Sigmoid colon (tissue), 4 donors: Measurements from ENCODE around the gene MAPK8IP3.

Experiments
- CTCF ChIP-seq, 4 experiments: fragments of 450-650 bp in 3 of 4; fragments of 200-600 bp in 1 of 4; IDR thresholded peaks; one replicate each; pipeline ENCODE4 v1.5.1; 2016 to 2019; ENCODE audit warnings: antibody characterized with exemption in 4 of 4, mild to moderate bottlenecking in 3 of 4, moderate library complexity in 2 of 4
- EP300 ChIP-seq, 4 donors: sonication (generic); formaldehyde crosslinking; IDR thresholded peaks; one replicate each; pipeline ENCODE4 v1.6.1; 2017; ENCODE audit warnings: antibody characterized with exemption in 4 of 4
- POLR2A ChIP-seq, 2 donors: fragments of 450-650 bp; IDR thresholded peaks; one replicate each; pipeline ENCODE4 v1.6.1; 2016; ENCODE audit warnings: antibody characterized with exemption in 2 of 2, mild to moderate bottlenecking in 2 of 2, moderate library complexity in 2 of 2
- POLR2AphosphoS5 ChIP-seq, 4 donors: sonication (generic); formaldehyde crosslinking; IDR thresholded peaks; one replicate each; pipeline ENCODE4 v1.6.1; 2017; ENCODE audit warnings: antibody characterized with exemption in 4 of 4

- TF ChIP-seq CTCF (IDR thresholded peaks at IDR 0.05), result no peak
- TF ChIP-seq POLR2A (IDR thresholded peaks at IDR 0.05), result no peak
- TF ChIP-seq EP300 (IDR thresholded peaks at IDR 0.05), result no peak
- TF ChIP-seq POLR2AphosphoS5 (IDR thresholded peaks at IDR 0.05), result no peak
These were observed 62.2 kb downstream of the MAPK8IP3 start for GRCh38 chr16:1768061-1768766.
